ENCODE results near the gene ELANE.
"Not testable (repeated sequence)": the region's sequence is repeated elsewhere in the genome, so short reads cannot be mapped to it uniquely, and the experiment has no call there.

Gene ELANE

GRCh38 chr19:813219-814151 is 38.6 kb upstream of the ELANE start:
- FAIRE-seq = no peak
- DNase-seq (ENCODE audit: insufficient read length, low spot score) = no peak

GRCh38 chr19:814152-815078 is 37.7 kb upstream of the ELANE start:
- FAIRE-seq (peak; percentile 55), DNase-seq (ENCODE audit: insufficient read length, low spot score) (no peak)

- DNase-seq (ENCODE audit: insufficient read length, low spot score) = no peak
- FAIRE-seq = no peak
These were observed 36.9 kb upstream of the ELANE start for GRCh38 chr19:815079-815774.

GRCh38 chr19:815775-816499 is 36.2 kb upstream of the ELANE start:
- peak; percentile 64 for FAIRE-seq
- no peak for DNase-seq (ENCODE audit: insufficient read length, low spot score)

GRCh38 chr19:816500-816857 is 35.6 kb upstream of the ELANE start:
- peak; percentile 66 for FAIRE-seq
- no peak for DNase-seq (ENCODE audit: insufficient read length, low spot score)

- FAIRE-seq; DNase-seq (ENCODE audit: insufficient read length, low spot score): not testable (repeated sequence)
These were observed 31.9 kb upstream of the ELANE start for GRCh38 chr19:820212-820611.

GRCh38 chr19:821231-821824 is 30.8 kb upstream of the ELANE start:
- DNase-seq (ENCODE audit: insufficient read length, low spot score) (no peak), FAIRE-seq (no peak)

- DNase-seq (ENCODE audit: insufficient read length, low spot score) (no peak), FAIRE-seq (no peak)
These were observed 30.1 kb upstream of the ELANE start, which contains the start of gene PLPPR3 for GRCh38 chr19:821825-822503. PLPPR3 (minus strand) TSS chr19:821955; CDS start chr19:821559, 396 bp downstream.

- DNase-seq (ENCODE audit: insufficient read length, low spot score) (peak; percentile 60), FAIRE-seq (no peak)
These were observed 28.5 kb upstream of the ELANE start for GRCh38 chr19:823565-824121.

GRCh38 chr19:824885-825284 is 27.2 kb upstream of the ELANE start:
- no peak for FAIRE-seq
- no peak for DNase-seq (ENCODE audit: insufficient read length, low spot score)

GRCh38 chr19:825897-826644 is 26.0 kb upstream of the ELANE start:
- no peak for FAIRE-seq
- no peak for DNase-seq (ENCODE audit: insufficient read length, low spot score)

- DNase-seq (ENCODE audit: insufficient read length, low spot score) = no peak
- no peak for FAIRE-seq
These were observed 24.8 kb upstream of the ELANE start for GRCh38 chr19:827314-827709.

- FAIRE-seq = no peak
- DNase-seq (ENCODE audit: insufficient read length, low spot score) = no peak
These were observed 24.3 kb upstream of the ELANE start, which contains the start of gene AZU1 for GRCh38 chr19:827710-828321. AZU1 (plus strand) TSS chr19:827837; CDS start chr19:827847, 10 bp downstream.

- FAIRE-seq (no peak), DNase-seq (ENCODE audit: insufficient read length, low spot score) (no peak)
These were observed 22.9 kb upstream of the ELANE start for GRCh38 chr19:829129-829758.

GRCh38 chr19:831407-832369 is 20.4 kb upstream of the ELANE start:
- FAIRE-seq (no peak), DNase-seq (ENCODE audit: insufficient read length, low spot score) (no peak)

- FAIRE-seq (no peak), DNase-seq (ENCODE audit: insufficient read length, low spot score) (no peak)
These were observed 17.9 kb upstream of the ELANE start for GRCh38 chr19:834216-834615.
